ENCODE data around the gene RBM43. TPM values are rescaled to one million over a fixed set of nuclear protein-coding genes. Genes with fewer than 3 reads are reported as not detected.

The RBM43 gene
- total RNA-seq, 1 experiment from 2014 or later: 3.2 TPM

GRCh38 chr2:151228847-151229512 lies 32.7 kb downstream of the RBM43 start:
- DNase-seq (ENCODE audit: low read depth): peak; percentile 7

- no peak for DNase-seq (ENCODE audit: low read depth)
These were observed 44.3 kb downstream of the RBM43 start for GRCh38 chr2:151217343-151217742.

GRCh38 chr2:151207100-151207499 lies 54.6 kb downstream of the RBM43 start:
- DNase-seq (ENCODE audit: low read depth): no peak

- no peak for DNase-seq (ENCODE audit: low read depth)
These were observed 55.2 kb downstream of the RBM43 start for GRCh38 chr2:151206446-151206968.

GRCh38 chr2:151205571-151205970 lies 56.1 kb downstream of the RBM43 start:
- DNase-seq (ENCODE audit: low read depth): no peak

- DNase-seq (ENCODE audit: low read depth): no peak
These were observed 56.9 kb downstream of the RBM43 start for GRCh38 chr2:151204756-151205155.

GRCh38 chr2:151200844-151201243 lies 60.8 kb downstream of the RBM43 start:
- peak; percentile 29 for DNase-seq (ENCODE audit: low read depth)

GRCh38 chr2:151200277-151200676 lies 61.4 kb downstream of the RBM43 start:
- DNase-seq (ENCODE audit: low read depth): no peak

GRCh38 chr2:151198645-151199044 lies 63.0 kb downstream of the RBM43 start:
- no peak for DNase-seq (ENCODE audit: low read depth)

Other genes with a start within 250 kb of the RBM43 start
- gene NMI, start 27.8 kb upstream of the RBM43 start, total RNA-seq (2014; rRNA removed; shearing (Covaris generic)): 39.4 and 42.4 TPM in 2 replicates
- gene TNFAIP6, start 95.7 kb upstream of the RBM43 start, total RNA-seq (2014; rRNA removed; shearing (Covaris generic)): not detected in 2 replicates
- gene RIF1, start 148.0 kb upstream of the RBM43 start, total RNA-seq (2014; rRNA removed; shearing (Covaris generic)): 16.8 and 23.9 TPM in 2 replicates